ENCODE measurements around the gene OPCML. TPM values are rescaled to one million over a fixed set of nuclear protein-coding genes. Genes with fewer than 3 reads are reported as not detected.

Gene OPCML
- polyA plus RNA-seq, 1 donor from 2014 or later = not detected

- H3K4me1 Mint-ChIP-seq = no peaks in the 10 kb centered on the region
- H3K27me3 Mint-ChIP-seq = no peaks in the 10 kb centered on the region
- H3K36me3 Mint-ChIP-seq = no peaks in the 10 kb centered on the region
- H3K27ac Mint-ChIP-seq = no peak overlapping the region
- no peak overlapping the region for H3K4me3 Mint-ChIP-seq
- peaks cover 2 to 15% (median 5%) of the 10 kb centered on the region in 3 donors for H3K9me3 Mint-ChIP-seq
Measured at GRCh38 chr11:132438418-132438817, 1093.9 kb downstream of the OPCML start.

- no peaks in the 10 kb centered on the region for H3K36me3 Mint-ChIP-seq
- no peak overlapping the region for H3K4me3 Mint-ChIP-seq
- no peak overlapping the region for H3K27ac Mint-ChIP-seq
- H3K9me3 Mint-ChIP-seq = peaks cover 0 to 4% (median 0%) of the 10 kb centered on the region in 3 donors
- no peaks in the 10 kb centered on the region for H3K27me3 Mint-ChIP-seq
- H3K4me1 Mint-ChIP-seq = no peaks in the 10 kb centered on the region
Measured at GRCh38 chr11:132430429-132431062, 1101.8 kb downstream of the OPCML start.

GRCh38 chr11:132429685-132430084 lies 1102.6 kb downstream of the OPCML start:
- Mint-ChIP-seq H3K36me3 (no peaks in the 10 kb centered on the region), H3K27ac (no peak overlapping the region), H3K9me3 (peaks cover 0 to 4% (median 1%) of the 10 kb centered on the region in 3 donors), H3K27me3 (no peaks in the 10 kb centered on the region), H3K4me3 (no peak overlapping the region), H3K4me1 (no peaks in the 10 kb centered on the region)

- H3K27me3 Mint-ChIP-seq = no peaks in the 10 kb centered on the region
- H3K36me3 Mint-ChIP-seq = no peaks in the 10 kb centered on the region
- H3K4me1 Mint-ChIP-seq = no peaks in the 10 kb centered on the region
- no peak overlapping the region for H3K4me3 Mint-ChIP-seq
- H3K9me3 Mint-ChIP-seq = peaks cover 0 to 4% (median 0%) of the 10 kb centered on the region in 3 donors
- no peak overlapping the region for H3K27ac Mint-ChIP-seq
Measured at GRCh38 chr11:132427611-132428010, 1104.7 kb downstream of the OPCML start.

GRCh38 chr11:132424433-132424832 lies 1107.9 kb downstream of the OPCML start:
- H3K4me3 Mint-ChIP-seq = no peak overlapping the region
- H3K27ac Mint-ChIP-seq = no peak overlapping the region
- peaks cover 0 to 7% (median 4%) of the 10 kb centered on the region in 3 donors for H3K9me3 Mint-ChIP-seq
- no peaks in the 10 kb centered on the region for H3K4me1 Mint-ChIP-seq
- H3K27me3 Mint-ChIP-seq = peaks cover 2% of the 10 kb centered on the region
- no peaks in the 10 kb centered on the region for H3K36me3 Mint-ChIP-seq

- Mint-ChIP-seq H3K9me3 (peaks cover 0 to 10% (median 7%) of the 10 kb centered on the region in 3 donors), H3K4me1 (no peaks in the 10 kb centered on the region), H3K27ac (no peak overlapping the region), H3K4me3 (no peak overlapping the region), H3K27me3 (peaks cover 2% of the 10 kb centered on the region), H3K36me3 (no peaks in the 10 kb centered on the region)
Measured at GRCh38 chr11:132423266-132423665, 1109.0 kb downstream of the OPCML start.

GRCh38 chr11:132422722-132423121 lies 1109.6 kb downstream of the OPCML start:
- no peaks in the 10 kb centered on the region for H3K4me1 Mint-ChIP-seq
- peaks cover 2% of the 10 kb centered on the region for H3K27me3 Mint-ChIP-seq
- H3K9me3 Mint-ChIP-seq = peaks cover 0 to 10% (median 7%) of the 10 kb centered on the region in 3 donors
- H3K36me3 Mint-ChIP-seq = no peaks in the 10 kb centered on the region
- no peak overlapping the region for H3K27ac Mint-ChIP-seq
- no peak overlapping the region for H3K4me3 Mint-ChIP-seq

- peaks cover 2% of the 10 kb centered on the region for H3K27me3 Mint-ChIP-seq
- H3K9me3 Mint-ChIP-seq = peaks cover 0 to 10% (median 7%) of the 10 kb centered on the region in 3 donors
- H3K4me3 Mint-ChIP-seq = no peak overlapping the region
- H3K36me3 Mint-ChIP-seq = no peaks in the 10 kb centered on the region
- no peaks in the 10 kb centered on the region for H3K4me1 Mint-ChIP-seq
- H3K27ac Mint-ChIP-seq = no peak overlapping the region
Measured at GRCh38 chr11:132421555-132421954, 1110.7 kb downstream of the OPCML start.

- peaks cover 0 to 15% (median 4%) of the 10 kb centered on the region in 3 donors for H3K9me3 Mint-ChIP-seq
- no peaks in the 10 kb centered on the region for H3K4me1 Mint-ChIP-seq
- peaks cover 1% of the 10 kb centered on the region for H3K27me3 Mint-ChIP-seq
- no peak overlapping the region for H3K4me3 Mint-ChIP-seq
- no peaks in the 10 kb centered on the region for H3K36me3 Mint-ChIP-seq
- H3K27ac Mint-ChIP-seq = no peak overlapping the region
Measured at GRCh38 chr11:132414451-132414850, 1117.8 kb downstream of the OPCML start.

- Mint-ChIP-seq H3K27me3 (no peaks in the 10 kb centered on the region), H3K4me1 (no peaks in the 10 kb centered on the region), H3K36me3 (no peaks in the 10 kb centered on the region), H3K27ac (no peak overlapping the region), H3K4me3 (no peak overlapping the region), H3K9me3 (peaks cover 0 to 10% (median 4%) of the 10 kb centered on the region in 3 donors)
Measured at GRCh38 chr11:132410383-132410782, 1121.9 kb downstream of the OPCML start.

GRCh38 chr11:132409573-132410355 lies 1122.5 kb downstream of the OPCML start:
- Mint-ChIP-seq H3K27me3 (no peaks in the 10 kb centered on the region), H3K36me3 (no peaks in the 10 kb centered on the region), H3K27ac (no peak overlapping the region), H3K4me3 (no peak overlapping the region), H3K9me3 (peaks cover 0 to 13% (median 4%) of the 10 kb centered on the region in 3 donors), H3K4me1 (no peaks in the 10 kb centered on the region)

GRCh38 chr11:132408877-132409276 lies 1123.4 kb downstream of the OPCML start:
- H3K9me3 Mint-ChIP-seq = peaks cover 0 to 13% (median 4%) of the 10 kb centered on the region in 3 donors
- no peak overlapping the region for H3K27ac Mint-ChIP-seq
- H3K4me3 Mint-ChIP-seq = no peak overlapping the region
- H3K27me3 Mint-ChIP-seq = no peaks in the 10 kb centered on the region
- no peaks in the 10 kb centered on the region for H3K4me1 Mint-ChIP-seq
- no peaks in the 10 kb centered on the region for H3K36me3 Mint-ChIP-seq

GRCh38 chr11:132405728-132406127 lies 1126.6 kb downstream of the OPCML start:
- Mint-ChIP-seq H3K4me1 (no peaks in the 10 kb centered on the region), H3K36me3 (no peaks in the 10 kb centered on the region), H3K4me3 (no peak overlapping the region), H3K27me3 (no peaks in the 10 kb centered on the region), H3K9me3 (peaks cover 0 to 6% (median 2%) of the 10 kb centered on the region in 3 donors), H3K27ac (no peak overlapping the region)

GRCh38 chr11:132402071-132402684 lies 1130.1 kb downstream of the OPCML start:
- H3K4me1 Mint-ChIP-seq = no peaks in the 10 kb centered on the region
- H3K27ac Mint-ChIP-seq = no peak overlapping the region
- H3K4me3 Mint-ChIP-seq = no peak overlapping the region

GRCh38 chr11:132396318-132396717 lies 1136.0 kb downstream of the OPCML start:
- no peaks in the 10 kb centered on the region for H3K27me3 Mint-ChIP-seq
- H3K4me3 Mint-ChIP-seq = no peak overlapping the region
- no peak overlapping the region for H3K27ac Mint-ChIP-seq
- H3K36me3 Mint-ChIP-seq = no peaks in the 10 kb centered on the region
- H3K9me3 Mint-ChIP-seq = peaks cover 2 to 17% (median 2%) of the 10 kb centered on the region in 3 donors
- H3K4me1 Mint-ChIP-seq = peaks cover 0 to 2% (median 0%) of the 10 kb centered on the region in 3 donors

More at GRCh38 chr11:132402071-132402684, 1130.1 kb downstream of the OPCML start:
- H3K9me3 Mint-ChIP-seq = peaks cover 0 to 4% (median 2%) of the 10 kb centered on the region in 3 donors
- H3K36me3 Mint-ChIP-seq = no peaks in the 10 kb centered on the region
- no peaks in the 10 kb centered on the region for H3K27me3 Mint-ChIP-seq
